ENCODE data around the gene NQO1.

DNA sequence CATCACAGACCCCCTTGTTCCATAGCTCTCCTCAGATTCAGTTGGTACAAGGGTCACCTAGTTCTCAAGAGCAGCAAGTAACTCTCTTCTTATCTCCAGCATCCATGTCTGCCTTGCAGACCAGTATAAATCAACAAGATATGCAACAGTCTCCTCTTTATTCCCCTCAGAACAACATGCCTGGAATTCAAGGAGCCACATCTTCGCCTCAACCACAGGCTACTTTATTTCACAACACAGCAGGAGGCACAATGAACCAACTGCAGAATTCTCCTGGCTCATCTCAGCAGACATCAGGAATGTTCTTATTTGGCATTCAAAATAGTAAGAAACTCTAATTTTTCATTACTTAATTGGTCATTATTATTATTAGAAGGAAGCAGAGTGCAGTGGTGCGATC, 32.4 kb downstream of the NQO1 start:
- TF ChIP-seq, protein P1, sequence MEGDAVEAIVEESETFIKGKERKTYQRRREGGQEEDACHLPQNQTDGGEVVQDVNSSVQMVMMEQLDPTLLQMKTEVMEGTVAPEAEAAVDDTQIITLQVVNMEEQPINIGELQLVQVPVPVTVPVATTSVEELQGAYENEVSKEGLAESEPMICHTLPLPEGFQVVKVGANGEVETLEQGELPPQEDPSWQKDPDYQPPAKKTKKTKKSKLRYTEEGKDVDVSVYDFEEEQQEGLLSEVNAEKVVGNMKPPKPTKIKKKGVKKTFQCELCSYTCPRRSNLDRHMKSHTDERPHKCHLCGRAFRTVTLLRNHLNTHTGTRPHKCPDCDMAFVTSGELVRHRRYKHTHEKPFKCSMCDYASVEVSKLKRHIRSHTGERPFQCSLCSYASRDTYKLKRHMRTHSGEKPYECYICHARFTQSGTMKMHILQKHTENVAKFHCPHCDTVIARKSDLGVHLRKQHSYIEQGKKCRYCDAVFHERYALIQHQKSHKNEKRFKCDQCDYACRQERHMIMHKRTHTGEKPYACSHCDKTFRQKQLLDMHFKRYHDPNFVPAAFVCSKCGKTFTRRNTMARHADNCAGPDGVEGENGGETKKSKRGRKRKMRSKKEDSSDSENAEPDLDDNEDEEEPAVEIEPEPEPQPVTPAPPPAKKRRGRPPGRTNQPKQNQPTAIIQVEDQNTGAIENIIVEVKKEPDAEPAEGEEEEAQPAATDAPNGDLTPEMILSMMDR (conservative IDR thresholded peaks at IDR 0.05 in 1 of 2, IDR thresholded peaks at IDR 0.05 in 1 of 2; ENCODE audit: extremely low read depth in 1 of 2, insufficient read depth in 1 of 2, low read depth in 1 of 2, low read length in 2 of 2), result no peak
- no peak for TF ChIP-seq EZH2 (IDR thresholded peaks at IDR 0.05; ENCODE audit: borderline replicate concordance, low read length)
